IPS-18c (cell line): ENCODE measurements around the gene DLGAP1.

Experiments used
- H3K4me3 ChIP-seq: 2 replicates; pipeline ENCODE4 v1.7.0; 2013; ENCODE audit warnings: low read depth, mild to moderate bottlenecking, low read length, moderate library complexity; ENCODE audit not compliant: insufficient read depth
- H3K9me3 ChIP-seq: one replicate; pipeline ENCODE4 v1.6.1; 2013; ENCODE audit warnings: mild to moderate bottlenecking, low read length, moderate library complexity; ENCODE audit not compliant: control insufficient read depth, insufficient read depth

The DLGAP1 gene

DNA sequence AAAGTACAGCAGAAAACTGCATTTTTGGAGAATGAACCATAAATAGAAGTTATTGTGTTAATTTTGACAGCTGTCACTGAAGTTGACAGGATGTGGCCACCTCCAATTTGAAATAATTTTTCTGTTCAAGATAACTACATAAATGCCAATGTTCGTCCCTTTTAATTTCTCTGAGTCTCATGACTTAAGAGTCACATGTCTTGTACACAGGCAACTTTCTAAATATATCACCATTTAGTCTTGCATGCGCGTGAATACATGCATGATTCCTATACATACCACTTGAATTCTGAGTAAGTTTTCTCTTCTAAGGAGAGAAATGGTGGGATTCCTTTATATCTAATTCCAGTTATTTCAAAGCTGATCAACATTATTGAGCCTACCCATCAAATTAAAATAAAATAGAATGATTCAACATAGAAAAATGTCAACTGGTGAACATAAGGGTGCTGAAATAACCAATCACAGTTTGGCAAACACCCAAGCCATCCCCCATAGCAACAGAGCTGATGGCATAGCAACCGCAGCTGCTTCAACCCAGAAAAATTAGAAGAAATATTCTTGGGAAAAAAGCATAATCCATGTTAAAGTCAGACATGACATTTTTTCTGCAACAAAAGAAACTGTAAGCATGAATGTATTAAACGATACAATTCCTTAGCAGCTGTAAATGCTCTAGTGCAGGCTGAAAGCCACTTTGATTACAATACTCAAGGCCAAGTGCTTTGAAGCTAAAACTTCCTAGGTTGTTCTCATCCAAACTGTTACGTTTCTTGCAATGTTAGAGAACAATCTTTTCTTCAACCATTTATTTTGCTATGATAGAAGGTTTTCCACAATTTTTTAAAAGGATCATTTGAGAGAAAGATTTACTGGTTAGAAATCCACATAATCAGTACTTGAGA is 282.7 kb downstream of the DLGAP1 start:
- Histone ChIP-seq H3K9me3 (no peaks in the 10 kb centered on the region), H3K4me3 (no peak overlapping the region)

DNA sequence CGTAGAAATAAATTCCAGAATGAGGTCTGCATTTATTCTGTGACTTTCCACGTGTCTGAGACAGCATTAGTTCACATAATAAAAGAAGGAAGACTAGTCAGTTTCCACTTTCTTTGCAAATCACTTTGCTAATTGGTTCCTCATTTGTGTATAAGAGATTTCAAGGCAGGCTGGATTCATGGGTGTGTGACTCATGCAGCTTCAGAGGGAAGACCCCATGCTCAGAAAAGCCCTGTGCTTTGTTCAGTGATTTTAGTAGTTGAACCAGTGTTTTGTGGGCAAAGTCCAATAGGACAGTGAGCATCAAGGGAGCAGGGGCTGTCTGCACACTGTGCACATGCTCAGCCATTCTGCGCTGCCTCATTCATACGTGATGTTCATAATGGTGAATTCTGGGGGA is 297.8 kb downstream of the DLGAP1 start:
- Histone ChIP-seq H3K4me3 (no peak overlapping the region), H3K9me3 (no peaks in the 10 kb centered on the region)

DNA sequence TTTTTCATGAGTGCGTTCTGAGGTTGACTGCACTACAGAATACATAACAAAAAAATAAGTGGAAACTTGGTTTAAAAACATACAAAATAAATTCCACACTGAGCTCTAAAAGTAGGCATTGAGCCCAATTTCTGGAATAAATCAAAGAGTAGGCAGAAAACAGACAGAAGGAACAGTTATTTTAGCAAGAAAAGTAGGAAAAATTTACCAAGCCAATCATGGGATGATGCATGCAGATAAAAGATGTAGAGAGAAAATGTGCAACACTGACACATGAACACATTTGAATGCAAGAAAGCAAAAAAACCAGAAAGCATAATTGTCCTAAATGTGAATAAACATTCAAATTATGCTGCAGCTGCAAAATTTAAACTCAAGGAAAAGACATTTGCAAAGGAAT is 308.3 kb downstream of the DLGAP1 start:
- Histone ChIP-seq H3K9me3 (no peaks in the 10 kb centered on the region), H3K4me3 (no peak overlapping the region)

DNA sequence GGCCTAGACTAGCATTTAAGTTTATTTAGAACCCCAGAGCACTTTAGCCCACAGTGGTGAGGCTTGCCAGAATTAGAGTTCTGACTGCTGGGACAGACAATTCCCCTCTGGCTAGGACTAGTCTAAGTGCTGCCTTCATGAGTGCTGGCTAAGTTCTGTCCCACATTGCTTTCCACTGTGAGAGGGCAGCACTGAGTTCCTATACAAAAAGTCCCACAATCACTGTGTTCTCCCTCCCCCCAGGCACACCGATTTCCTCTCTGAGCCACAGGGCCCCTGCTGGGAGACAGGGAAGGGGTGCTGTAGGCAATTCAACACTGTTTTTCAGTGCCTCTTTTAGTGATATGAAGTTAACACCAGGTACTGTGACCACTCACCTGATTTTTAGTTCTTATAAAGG is 310.9 kb downstream of the DLGAP1 start:
- Histone ChIP-seq H3K4me3 (no peak overlapping the region), H3K9me3 (no peaks in the 10 kb centered on the region)

DNA sequence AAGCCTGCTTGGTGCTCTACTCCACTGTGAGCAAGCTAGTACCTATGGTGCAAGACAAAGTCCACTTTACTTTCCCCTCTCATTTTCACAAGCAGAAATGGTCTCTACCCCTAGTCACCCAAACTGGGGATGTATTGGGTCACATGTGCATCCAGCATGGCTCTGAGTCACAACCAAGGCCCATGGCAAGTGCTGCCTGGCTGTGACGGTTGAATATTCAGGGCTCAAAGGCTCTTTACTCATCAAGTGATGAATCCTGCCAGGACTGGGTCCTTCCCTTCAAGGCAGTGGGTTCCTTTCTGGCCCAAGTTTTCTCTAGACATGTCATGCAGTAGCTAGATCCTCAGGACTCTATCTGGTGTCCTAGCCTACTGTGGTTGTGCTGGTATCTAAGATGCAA is 311.5 kb downstream of the DLGAP1 start:
- Histone ChIP-seq H3K4me3 (no peak overlapping the region), H3K9me3 (no peaks in the 10 kb centered on the region)

DNA sequence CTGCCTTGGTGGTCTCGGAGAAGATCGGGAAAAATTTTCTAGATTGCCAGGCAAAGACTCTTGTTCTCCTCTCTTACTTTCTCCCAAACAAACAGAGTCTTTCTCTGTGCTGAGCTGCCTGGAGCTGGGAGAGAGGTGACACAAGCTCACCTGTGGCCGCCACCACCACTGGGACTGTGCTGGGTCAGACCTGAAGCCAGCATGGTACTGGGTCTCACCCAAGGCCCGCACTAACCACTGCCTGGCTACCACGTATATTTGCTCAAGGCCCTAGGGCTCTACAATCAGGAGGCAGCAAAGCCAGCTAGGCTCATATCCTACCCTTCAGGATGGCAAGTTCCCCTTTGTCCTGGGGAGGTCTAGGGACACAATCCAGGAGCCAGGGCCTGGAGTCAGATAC is 312.2 kb downstream of the DLGAP1 start:
- Histone ChIP-seq H3K4me3 (no peak overlapping the region), H3K9me3 (no peaks in the 10 kb centered on the region)

DNA sequence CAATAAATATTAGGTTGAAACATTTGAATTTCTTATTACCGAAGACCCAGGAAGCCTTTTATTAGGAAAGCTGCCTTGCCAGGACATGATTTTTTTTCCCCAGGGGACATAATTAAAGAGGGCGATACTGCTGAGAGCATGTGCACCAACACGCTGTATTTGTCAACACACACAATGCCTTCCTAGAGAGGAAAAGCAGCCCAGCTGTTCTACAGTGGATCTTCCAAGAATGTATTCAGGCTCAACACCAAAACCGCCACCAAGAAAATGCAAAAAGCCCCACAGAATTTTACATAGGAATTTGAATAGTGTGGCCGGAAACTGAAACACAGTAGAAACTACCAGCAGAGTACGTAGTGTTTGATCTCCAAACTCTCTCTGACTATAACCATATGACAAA is 320.4 kb downstream of the DLGAP1 start:
- Histone ChIP-seq H3K4me3 (no peak overlapping the region), H3K9me3 (no peaks in the 10 kb centered on the region)

DNA sequence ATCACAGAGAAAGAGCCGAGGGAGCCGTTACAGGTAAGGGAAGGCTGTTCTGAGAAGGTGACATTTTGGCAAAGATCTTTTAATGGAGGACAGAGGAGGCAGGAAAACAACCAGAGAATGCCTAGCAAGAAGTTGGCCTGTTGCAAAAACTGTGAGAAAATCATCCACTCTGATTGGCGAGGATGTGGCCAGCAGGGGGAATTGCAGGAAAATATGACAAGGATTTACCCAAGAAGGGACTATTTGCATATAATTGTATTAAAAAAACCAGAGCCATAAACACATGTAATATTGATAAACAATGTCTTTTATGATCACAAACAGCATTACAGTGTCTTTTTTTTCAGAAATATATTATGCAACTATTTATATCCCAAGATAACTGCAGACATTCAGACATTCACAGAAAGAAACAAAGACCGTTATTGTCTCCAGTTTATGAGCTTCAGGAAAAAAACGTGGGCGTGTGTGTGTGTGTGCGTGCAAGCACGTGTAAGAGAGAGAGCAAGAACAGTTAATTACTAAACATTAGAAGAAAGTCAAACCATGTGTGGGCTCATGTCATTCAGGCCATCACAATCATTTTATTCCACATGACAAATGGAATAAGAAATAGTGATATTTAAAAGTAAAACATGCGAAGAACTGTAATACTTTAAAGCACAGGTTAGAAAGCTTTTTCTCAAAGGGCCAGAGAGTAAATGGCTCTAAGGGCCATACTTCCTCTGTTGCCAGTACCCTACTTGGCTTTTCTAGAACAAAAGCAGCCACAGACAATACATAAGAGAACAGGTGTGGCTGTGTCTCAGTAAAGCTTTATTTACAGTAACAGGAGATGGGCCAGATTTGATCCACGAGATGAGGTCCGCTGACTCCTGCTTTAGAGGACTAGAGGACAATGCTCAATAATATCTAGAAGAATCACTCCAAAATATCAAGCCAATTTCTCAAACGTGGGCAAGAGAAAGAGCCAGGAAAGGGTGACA is 324.1 kb downstream of the DLGAP1 start:
- Histone ChIP-seq H3K4me3 (no peak overlapping the region), H3K9me3 (no peaks in the 10 kb centered on the region)

DNA sequence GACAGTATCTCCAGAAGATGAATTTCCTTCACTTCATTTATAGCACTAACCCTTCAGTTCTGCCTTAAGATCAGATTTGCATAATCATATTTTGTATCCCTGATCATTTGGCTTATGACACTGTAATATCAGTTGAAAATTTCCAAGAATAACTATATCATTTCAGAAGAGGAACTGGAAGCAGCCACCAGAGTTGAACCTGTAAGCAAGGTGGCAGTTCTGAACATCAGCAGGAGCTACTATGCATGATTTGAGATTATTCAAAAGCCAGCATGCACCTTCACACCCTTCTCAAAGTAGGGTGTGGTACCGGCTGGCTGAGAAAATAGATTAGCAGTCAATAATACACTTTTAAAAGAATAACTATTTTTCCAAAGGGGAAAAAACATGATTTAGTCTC is 328.2 kb downstream of the DLGAP1 start:
- Histone ChIP-seq H3K9me3 (no peaks in the 10 kb centered on the region), H3K4me3 (no peak overlapping the region)

DNA sequence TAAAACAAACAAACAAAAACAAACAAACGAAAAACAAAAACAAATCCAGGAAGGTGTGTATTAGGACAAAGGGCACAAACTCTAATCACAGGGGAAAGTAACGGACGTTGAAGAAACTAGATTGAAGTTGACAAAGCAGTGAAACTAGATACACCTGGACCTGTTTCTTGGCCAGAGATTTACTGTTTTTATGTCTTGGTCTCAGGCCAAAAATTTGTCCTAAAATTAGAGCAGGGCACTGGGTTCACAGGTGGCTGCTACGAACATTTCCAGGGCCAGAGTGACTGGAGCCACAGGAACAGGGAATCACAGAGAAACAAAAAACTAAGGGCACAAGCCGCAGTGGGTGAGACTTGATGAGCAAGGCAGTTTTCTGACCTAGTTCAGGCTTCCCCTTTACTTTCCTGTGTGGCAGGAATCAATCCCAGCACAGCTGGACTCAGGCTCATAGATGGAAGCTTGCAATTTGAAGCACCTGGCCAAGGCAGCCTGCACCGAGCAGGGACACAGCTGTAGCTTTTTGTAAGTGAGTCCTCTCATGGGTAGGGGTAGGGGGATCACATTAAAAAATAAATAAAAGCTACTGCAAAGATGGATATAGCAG is 329.4 kb downstream of the DLGAP1 start:
- Histone ChIP-seq H3K9me3 (no peaks in the 10 kb centered on the region), H3K4me3 (no peak overlapping the region)

DNA sequence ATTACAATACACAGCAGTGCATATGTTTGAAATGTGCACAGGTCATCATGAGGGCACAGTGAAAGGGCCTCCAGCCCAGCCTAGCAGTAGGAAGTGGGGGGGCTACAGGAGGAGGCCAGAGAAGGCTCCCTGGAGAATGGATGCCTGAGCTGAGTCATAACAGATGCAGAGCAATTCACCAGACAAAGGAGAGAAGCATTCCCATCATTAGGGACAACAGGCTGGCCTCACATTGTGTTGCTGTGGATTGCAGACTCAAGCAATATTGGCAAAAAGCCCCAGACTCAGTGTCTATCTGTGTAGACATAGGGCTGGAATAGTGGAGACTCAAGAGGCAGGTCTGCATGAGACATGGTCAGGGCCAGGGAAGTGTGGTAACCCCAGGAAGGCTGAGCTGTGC is 329.9 kb downstream of the DLGAP1 start:
- H3K9me3 ChIP-seq, result no peaks in the 10 kb centered on the region

DNA sequence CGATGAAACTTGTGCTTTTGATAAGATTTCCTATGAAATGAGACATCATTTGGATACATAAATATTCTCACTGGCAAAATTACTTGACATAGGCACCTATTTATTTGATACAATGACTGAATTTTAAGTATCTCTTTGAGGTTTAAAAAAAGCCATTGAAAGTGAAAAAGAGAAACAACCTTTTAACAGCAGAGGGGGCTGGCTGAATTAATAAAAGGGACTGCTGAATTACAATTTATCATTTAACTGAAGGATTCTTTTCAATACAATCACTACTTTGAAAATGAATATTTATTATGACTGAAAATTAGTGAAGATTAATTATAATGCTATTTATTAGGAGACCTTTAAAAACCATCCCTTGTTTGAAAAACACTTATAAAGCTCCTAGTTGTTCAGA is 335.3 kb downstream of the DLGAP1 start:
- no peak overlapping the region for H3K4me3 ChIP-seq
- H3K9me3 ChIP-seq, result no peaks in the 10 kb centered on the region

More for the DNA sequence above, 329.9 kb downstream of the DLGAP1 start:
- no peak overlapping the region for H3K4me3 ChIP-seq

DNA sequence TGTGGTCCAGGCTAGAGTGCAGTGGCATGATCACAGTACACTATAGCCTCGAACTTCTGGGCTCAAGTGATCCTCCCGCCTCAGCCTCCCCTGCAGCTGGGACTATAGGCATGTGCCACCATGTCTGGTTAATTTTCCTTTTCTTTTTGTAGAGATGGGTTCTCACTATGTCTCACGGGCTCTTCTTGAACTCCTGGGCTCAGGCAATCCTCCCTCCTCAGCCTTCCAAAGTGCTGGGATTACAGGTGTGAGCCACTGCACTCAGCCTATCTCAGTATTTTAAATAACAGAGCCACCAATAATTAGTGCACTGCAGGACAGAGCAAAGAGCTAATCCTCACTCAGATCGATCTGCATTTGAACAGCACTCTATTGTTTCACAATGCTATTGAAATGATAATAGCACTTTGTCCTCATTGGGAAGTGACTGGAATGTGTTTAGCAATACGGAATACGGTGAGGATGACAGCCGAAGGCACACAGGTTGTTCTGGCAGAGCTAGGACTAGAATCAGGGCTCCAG is 335.9 kb downstream of the DLGAP1 start:
- no peak overlapping the region for H3K4me3 ChIP-seq

DNA sequence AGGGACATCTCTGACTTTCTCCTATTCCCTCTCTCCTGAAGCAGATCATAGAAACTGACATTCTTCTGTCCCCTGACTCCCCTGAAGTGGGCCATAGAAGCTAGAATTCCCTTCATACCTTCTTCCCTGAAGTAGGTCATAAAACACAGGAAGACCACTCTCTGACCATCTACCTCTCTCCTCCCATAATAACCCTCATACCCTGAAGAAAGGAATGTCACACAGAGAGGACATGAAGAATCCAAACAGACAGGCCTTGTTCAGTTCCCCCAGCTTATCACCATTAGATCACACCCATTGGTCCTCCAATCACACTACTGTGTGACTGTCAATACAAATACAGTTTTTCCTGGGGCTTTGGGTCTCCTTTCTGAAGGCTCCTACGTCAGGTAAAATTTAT is 347.1 kb downstream of the DLGAP1 start:
- Histone ChIP-seq H3K4me3 (no peak overlapping the region), H3K9me3 (no peaks in the 10 kb centered on the region)

More for the DNA sequence above, 335.9 kb downstream of the DLGAP1 start:
- no peaks in the 10 kb centered on the region for H3K9me3 ChIP-seq

DNA sequence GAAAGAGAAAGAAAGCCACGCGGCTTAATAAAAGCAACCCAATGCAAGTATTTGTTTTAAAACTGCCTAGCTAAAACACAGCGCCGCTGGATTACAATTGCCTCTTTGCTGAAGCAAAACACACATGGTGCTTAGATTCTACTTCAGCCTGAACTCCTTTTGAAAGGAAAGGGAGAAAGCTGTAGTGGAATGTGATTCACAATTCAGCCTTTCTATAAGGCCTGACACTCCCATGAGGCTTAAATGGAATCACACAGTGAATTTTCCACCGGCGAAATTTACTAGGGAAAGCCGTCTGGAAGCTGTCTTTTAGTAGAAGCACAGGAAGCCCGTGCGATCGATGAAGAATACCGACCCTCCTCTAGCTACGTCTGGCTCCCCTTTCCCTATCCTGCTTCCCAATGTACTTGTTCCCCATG is 348.0 kb downstream of the DLGAP1 start:
- Histone ChIP-seq H3K4me3 (no peak overlapping the region), H3K9me3 (no peaks in the 10 kb centered on the region)

DNA sequence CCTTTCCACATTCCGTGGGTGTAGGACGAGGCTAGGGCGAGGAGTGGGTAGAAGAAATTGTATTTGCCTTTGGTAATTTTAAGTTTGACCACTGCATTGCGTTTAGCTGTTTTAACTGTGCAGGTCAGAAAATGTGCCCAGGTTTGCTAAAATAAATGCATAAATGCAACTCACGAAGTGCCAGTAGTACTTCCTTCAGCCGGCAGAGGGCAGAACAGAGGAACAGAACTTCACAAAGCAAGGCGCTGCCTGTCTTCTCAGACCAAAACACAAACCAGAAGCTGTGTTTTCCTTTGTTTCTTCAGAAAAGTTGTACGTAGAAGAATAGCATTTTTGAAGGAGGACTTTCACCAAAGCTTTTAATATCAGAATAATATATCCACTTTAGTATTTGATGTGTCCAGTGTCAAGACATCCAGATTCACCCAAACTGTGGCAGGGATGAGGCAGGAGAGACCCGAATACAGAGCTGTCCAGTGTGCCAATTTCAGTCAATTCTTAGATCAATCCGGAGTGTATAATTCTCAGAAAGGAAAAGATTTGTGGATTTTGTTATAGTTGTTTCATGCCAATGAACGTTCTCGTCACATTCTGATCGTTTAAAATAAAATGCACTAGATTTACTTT is 348.6 kb downstream of the DLGAP1 start:
- H3K9me3 ChIP-seq, result no peaks in the 10 kb centered on the region
- no peak overlapping the region for H3K4me3 ChIP-seq

DNA sequence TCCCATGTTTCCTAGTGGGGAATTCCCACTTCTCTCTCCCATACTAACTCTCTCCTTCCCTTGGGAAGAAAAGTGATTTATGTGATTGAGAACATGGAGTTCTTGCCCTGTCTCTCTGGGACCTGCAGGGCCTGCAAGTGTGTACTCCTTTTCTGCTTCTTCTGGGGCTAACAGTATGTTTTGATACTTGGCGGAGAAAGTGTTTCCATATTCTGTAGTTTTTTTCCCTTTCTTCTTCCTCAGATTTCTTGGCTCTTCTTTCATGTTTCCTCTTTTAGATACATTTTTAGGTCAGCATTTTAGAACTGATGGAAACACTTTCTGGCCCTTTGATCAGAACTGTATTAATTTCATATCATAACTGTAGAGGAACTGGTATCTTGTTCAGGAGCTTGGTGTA is 352.2 kb downstream of the DLGAP1 start:
- H3K4me3 ChIP-seq, result no peak overlapping the region
- no peaks in the 10 kb centered on the region for H3K9me3 ChIP-seq
